ENCODE data around the gene SLC17A4.
A peak's percentile ranks its signal among the peaks of the same experiment; 100 is the strongest.

Gene SLC17A4

GRCh38 chr6:25750906-25751305 is 3.6 kb upstream of the SLC17A4 start:
- Histone ChIP-seq H3K9ac (ENCODE audit: low read length) (no peak overlapping the region), H3K4me1 (ENCODE audit: control insufficient read depth, insufficient read depth, low read length) (no peaks in the 10 kb centered on the region), H3K9me3 (ENCODE audit: control insufficient read depth, low read length) (peaks cover 3% of the 10 kb centered on the region), H3K27me3 (replicated peaks; ENCODE audit: control insufficient read depth, insufficient read depth, low read length) (peaks cover under 1% of the 10 kb centered on the region), H3K36me3 (ENCODE audit: control insufficient read depth, insufficient read depth, low read length, severe bottlenecking) (no peaks in the 10 kb centered on the region), H3K4me3 (ENCODE audit: low read length) (no peak overlapping the region)
- no peak for DNase-seq (ENCODE audit: low read depth)

- no peak overlapping the region for H3K4me3 ChIP-seq (ENCODE audit: low read length)
- no peaks in the 10 kb centered on the region for H3K9me3 ChIP-seq (ENCODE audit: control insufficient read depth, low read length)
- no peaks in the 10 kb centered on the region for H3K36me3 ChIP-seq (ENCODE audit: control insufficient read depth, insufficient read depth, low read length, severe bottlenecking)
- peaks cover 13% of the 10 kb centered on the region for H3K27me3 ChIP-seq (replicated peaks; ENCODE audit: control insufficient read depth, insufficient read depth, low read length)
- H3K4me1 ChIP-seq (ENCODE audit: control insufficient read depth, insufficient read depth, low read length), result no peaks in the 10 kb centered on the region
- H3K9ac ChIP-seq (ENCODE audit: low read length), result no peak overlapping the region
- no peak for DNase-seq (ENCODE audit: low read depth)
Measured at GRCh38 chr6:25753079-25753478, 1.5 kb upstream of the SLC17A4 start.

DNA sequence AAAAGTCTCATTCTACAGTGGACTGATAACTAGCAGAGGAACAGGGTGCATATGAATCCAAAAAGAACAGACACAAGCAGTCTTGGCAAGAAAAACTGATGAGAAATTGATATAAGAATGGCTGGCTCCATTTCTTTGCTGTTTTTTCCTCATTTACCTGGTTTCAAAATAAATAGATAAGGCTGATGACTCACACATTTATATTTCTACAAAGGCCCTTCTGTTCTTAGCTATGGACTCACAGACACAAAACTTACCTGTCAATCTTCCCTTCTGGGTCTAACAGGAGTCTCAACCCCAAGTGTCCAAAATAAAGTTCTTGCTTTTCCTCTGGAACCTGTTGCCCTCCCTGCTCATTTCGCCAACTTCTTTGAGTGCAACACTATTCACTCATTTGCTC is 941 bp downstream of the SLC17A4 start:
- H3K27me3 ChIP-seq (replicated peaks; ENCODE audit: control insufficient read depth, insufficient read depth, low read length), result peaks cover 13% of the 10 kb centered on the region
- H3K4me3 ChIP-seq (ENCODE audit: low read length), result no peak overlapping the region
- no peak for DNase-seq (ENCODE audit: low read depth)

DNA sequence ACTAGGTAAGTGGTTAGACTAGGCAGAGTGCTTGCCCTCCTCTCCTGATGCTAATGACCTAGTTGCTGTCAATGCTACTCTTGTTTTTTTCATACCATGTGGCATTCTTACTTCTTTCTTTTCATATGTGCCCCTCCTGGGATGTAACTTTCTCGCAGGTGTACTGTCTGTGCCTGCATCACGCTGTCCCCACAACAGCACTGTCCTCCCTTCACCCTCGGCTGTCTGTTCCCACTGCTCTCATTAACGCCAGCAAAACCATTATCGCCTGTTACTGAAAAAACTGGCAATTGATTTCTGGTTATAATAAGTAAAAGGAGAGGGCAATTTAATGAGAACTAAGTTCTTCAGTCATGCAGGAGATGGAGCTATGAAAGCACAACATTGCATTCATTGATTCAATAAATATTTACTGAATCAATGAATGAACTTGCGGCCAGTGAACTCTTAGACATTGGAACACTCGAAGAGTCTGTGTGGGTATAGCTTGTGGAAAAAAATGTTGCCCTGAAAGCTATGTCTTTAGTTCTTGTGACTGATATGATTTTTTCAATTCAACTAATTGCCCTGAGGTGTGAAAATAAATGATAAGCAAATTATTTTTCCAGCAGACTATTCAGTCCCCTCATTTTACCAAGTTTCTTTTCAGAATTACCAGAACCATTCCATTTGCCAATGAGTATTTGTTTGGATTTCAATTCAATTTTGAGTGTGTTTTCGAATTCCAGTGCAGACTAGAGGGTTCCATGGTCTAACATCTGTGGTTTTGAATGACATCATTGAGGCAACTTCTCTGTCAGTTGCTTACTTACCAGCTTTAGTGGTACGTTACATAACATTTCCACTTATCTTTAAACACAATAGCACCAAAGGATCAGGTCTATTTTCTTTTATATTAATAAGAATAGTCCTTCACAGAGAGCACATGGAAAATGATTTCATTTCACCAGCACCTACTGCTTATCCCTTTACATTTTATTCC is 2.1 kb downstream of the SLC17A4 start:
- Histone ChIP-seq H3K9ac (ENCODE audit: low read length) (no peak overlapping the region), H3K36me3 (ENCODE audit: control insufficient read depth, insufficient read depth, low read length, severe bottlenecking) (no peaks in the 10 kb centered on the region), H3K9me3 (ENCODE audit: control insufficient read depth, low read length) (no peaks in the 10 kb centered on the region), H3K4me3 (ENCODE audit: low read length) (no peak overlapping the region), H3K27me3 (replicated peaks; ENCODE audit: control insufficient read depth, insufficient read depth, low read length) (peaks cover 13% of the 10 kb centered on the region), H3K4me1 (ENCODE audit: control insufficient read depth, insufficient read depth, low read length) (no peaks in the 10 kb centered on the region)
- DNase-seq (ENCODE audit: low read depth), result no peak

More for the DNA sequence above, 941 bp downstream of the SLC17A4 start:
- H3K4me1 ChIP-seq (ENCODE audit: control insufficient read depth, insufficient read depth, low read length), result no peaks in the 10 kb centered on the region
- no peaks in the 10 kb centered on the region for H3K36me3 ChIP-seq (ENCODE audit: control insufficient read depth, insufficient read depth, low read length, severe bottlenecking)
- H3K9ac ChIP-seq (ENCODE audit: low read length), result no peak overlapping the region
- no peaks in the 10 kb centered on the region for H3K9me3 ChIP-seq (ENCODE audit: control insufficient read depth, low read length)

DNA sequence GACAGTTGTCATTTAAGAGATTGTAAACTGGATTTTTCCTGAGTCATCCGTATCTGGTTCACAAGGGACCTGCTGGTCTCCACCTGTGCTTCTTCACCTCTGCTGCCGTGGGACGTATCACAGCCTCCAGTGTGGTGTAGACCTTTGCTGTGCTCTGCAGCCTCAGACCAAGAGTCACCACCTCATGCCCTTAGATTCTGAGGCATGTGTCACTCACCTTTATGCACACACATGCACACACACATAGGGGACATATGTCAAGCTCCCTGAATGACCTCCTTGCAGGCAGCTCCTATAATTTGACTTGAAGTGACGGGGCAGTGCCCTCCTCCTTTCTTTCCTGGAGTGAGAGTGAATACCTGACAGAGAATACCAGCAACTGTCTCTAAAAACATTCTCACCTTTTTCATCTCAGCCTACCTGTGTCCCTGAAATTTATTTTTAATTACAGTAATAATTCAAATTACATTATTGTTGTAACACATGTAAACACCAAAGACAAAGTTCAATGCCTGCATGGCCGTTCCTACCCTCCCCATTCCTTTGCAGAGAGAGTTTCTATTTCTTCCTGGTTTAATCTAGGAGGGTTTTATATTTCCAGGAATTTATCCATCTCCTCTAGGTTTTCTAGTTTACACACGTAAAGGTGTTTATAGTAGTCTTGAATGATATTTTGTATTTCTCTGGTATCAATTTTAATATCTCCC is 3.5 kb downstream of the SLC17A4 start:
- Histone ChIP-seq H3K9me3 (ENCODE audit: control insufficient read depth, low read length) (no peaks in the 10 kb centered on the region), H3K36me3 (ENCODE audit: control insufficient read depth, insufficient read depth, low read length, severe bottlenecking) (no peaks in the 10 kb centered on the region), H3K9ac (ENCODE audit: low read length) (no peak overlapping the region), H3K4me3 (ENCODE audit: low read length) (no peak overlapping the region), H3K27me3 (replicated peaks; ENCODE audit: control insufficient read depth, insufficient read depth, low read length) (peaks cover 13% of the 10 kb centered on the region), H3K4me1 (ENCODE audit: control insufficient read depth, insufficient read depth, low read length) (no peaks in the 10 kb centered on the region)
- DNase-seq (ENCODE audit: low read depth), result no peak

GRCh38 chr6:25764611-25765010 is 10.1 kb downstream of the SLC17A4 start:
- Histone ChIP-seq H3K27me3 (replicated peaks; ENCODE audit: control insufficient read depth, insufficient read depth, low read length) (peaks cover 5% of the 10 kb centered on the region), H3K9ac (ENCODE audit: low read length) (no peak overlapping the region), H3K36me3 (ENCODE audit: control insufficient read depth, insufficient read depth, low read length, severe bottlenecking) (no peaks in the 10 kb centered on the region), H3K4me3 (ENCODE audit: low read length) (no peak overlapping the region), H3K9me3 (ENCODE audit: control insufficient read depth, low read length) (no peaks in the 10 kb centered on the region), H3K4me1 (ENCODE audit: control insufficient read depth, insufficient read depth, low read length) (no peaks in the 10 kb centered on the region)
- no peak for DNase-seq (ENCODE audit: low read depth)

DNA sequence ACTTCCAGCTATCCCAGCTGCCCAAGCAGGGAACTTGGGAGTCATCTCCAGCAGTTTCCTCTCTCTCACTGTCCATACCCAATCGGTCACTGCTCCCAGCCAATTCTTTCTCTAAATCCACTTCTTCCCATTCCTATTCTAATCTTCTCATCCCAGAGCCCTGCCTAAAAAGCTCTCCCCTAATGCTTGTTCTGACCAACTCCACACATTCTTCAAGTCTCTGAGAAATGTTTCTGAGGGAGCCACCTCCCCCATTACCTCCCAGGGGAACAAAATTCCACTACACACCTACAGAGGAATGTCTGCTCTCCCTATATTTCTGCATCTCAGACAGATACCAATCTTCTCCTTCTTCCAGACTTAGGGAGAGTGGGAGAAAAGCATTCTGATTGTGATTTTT is 14.0 kb downstream of the SLC17A4 start:
- H3K4me1 ChIP-seq (ENCODE audit: control insufficient read depth, insufficient read depth, low read length), result no peaks in the 10 kb centered on the region
- no peak for DNase-seq (ENCODE audit: low read depth)

GRCh38 chr6:25769983-25770382 is 15.4 kb downstream of the SLC17A4 start:
- Histone ChIP-seq H3K4me1 (ENCODE audit: control insufficient read depth, insufficient read depth, low read length) (no peaks in the 10 kb centered on the region), H3K4me3 (ENCODE audit: low read length) (no peak overlapping the region), H3K36me3 (ENCODE audit: control insufficient read depth, insufficient read depth, low read length, severe bottlenecking) (no peaks in the 10 kb centered on the region), H3K27me3 (replicated peaks; ENCODE audit: control insufficient read depth, insufficient read depth, low read length) (peaks cover 5% of the 10 kb centered on the region), H3K9ac (ENCODE audit: low read length) (no peak overlapping the region), H3K9me3 (ENCODE audit: control insufficient read depth, low read length) (no peaks in the 10 kb centered on the region)
- no peak for DNase-seq (ENCODE audit: low read depth)

More for the DNA sequence above, 14.0 kb downstream of the SLC17A4 start:
- Histone ChIP-seq H3K9ac (ENCODE audit: low read length) (no peak overlapping the region), H3K36me3 (ENCODE audit: control insufficient read depth, insufficient read depth, low read length, severe bottlenecking) (no peaks in the 10 kb centered on the region), H3K27me3 (replicated peaks; ENCODE audit: control insufficient read depth, insufficient read depth, low read length) (peaks cover 5% of the 10 kb centered on the region), H3K9me3 (ENCODE audit: control insufficient read depth, low read length) (no peaks in the 10 kb centered on the region), H3K4me3 (ENCODE audit: low read length) (no peak overlapping the region)

GRCh38 chr6:25774120-25774715 is 19.7 kb downstream of the SLC17A4 start:
- DNase-seq (ENCODE audit: low read depth), result no peak
- H3K4me1 ChIP-seq (ENCODE audit: control insufficient read depth, insufficient read depth, low read length), result no peaks in the 10 kb centered on the region
- no peak overlapping the region for H3K4me3 ChIP-seq (ENCODE audit: low read length)
- H3K9ac ChIP-seq (ENCODE audit: low read length), result no peak overlapping the region
- no peaks in the 10 kb centered on the region for H3K9me3 ChIP-seq (ENCODE audit: control insufficient read depth, low read length)
- H3K36me3 ChIP-seq (ENCODE audit: control insufficient read depth, insufficient read depth, low read length, severe bottlenecking), result no peaks in the 10 kb centered on the region
- peaks cover 22% of the 10 kb centered on the region for H3K27me3 ChIP-seq (replicated peaks; ENCODE audit: control insufficient read depth, insufficient read depth, low read length)

DNA sequence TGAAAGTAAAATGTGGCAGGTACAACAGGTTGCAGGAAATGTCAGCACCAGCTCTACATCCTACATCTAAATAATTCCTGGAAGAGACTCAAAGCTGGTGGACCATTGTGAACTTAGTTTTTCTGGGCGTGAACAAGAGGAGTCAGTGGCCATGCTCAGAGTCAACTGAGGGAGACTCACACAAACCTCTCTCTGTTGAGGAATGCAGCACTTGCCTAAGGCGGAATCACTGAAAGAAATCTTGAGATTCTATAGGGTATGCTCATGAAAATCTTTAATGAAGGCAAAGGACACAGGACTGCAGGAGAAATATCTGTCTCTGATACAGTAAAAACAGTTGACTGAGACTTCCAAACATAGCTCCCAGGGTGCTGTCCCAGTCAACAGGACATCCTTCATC is 22.5 kb downstream of the SLC17A4 start:
- no peaks in the 10 kb centered on the region for H3K9me3 ChIP-seq (ENCODE audit: control insufficient read depth, low read length)
- H3K9ac ChIP-seq (ENCODE audit: low read length), result no peak overlapping the region
- no peak overlapping the region for H3K4me3 ChIP-seq (ENCODE audit: low read length)
- peak; percentile 5 for DNase-seq (ENCODE audit: low read depth)
- no peaks in the 10 kb centered on the region for H3K36me3 ChIP-seq (ENCODE audit: control insufficient read depth, insufficient read depth, low read length, severe bottlenecking)
- H3K27me3 ChIP-seq (replicated peaks; ENCODE audit: control insufficient read depth, insufficient read depth, low read length), result peaks cover 30% of the 10 kb centered on the region
- no peaks in the 10 kb centered on the region for H3K4me1 ChIP-seq (ENCODE audit: control insufficient read depth, insufficient read depth, low read length)

All from adipocyte (in vitro differentiated cells).